GM23338 (cell line): ENCODE results near the gene RRP1.

ENCODE experiments used
- EZH2phosphoT487 ChIP-seq: fragments of 200-600 bp; sonication (generic); IDR thresholded peaks from one replicate; pipeline ENCODE4 v1.8.1; 2018; ENCODE audit warnings: antibody characterized with exemption; ENCODE audit not compliant: unreplicated experiment
- TF ChIP-seq, protein P1 (sequence below), 2 experiments: fragments of 200-600 bp in 1 of 2; sonication (generic) in 1 of 2; conservative IDR thresholded peaks; 2 replicates each; pipeline versions ENCODE4 v1.5.1 to v1.6.1; 2016 to 2017; ENCODE audit warnings: antibody characterized with exemption in 2 of 2, low read depth in 2 of 2, mild to moderate bottlenecking in 2 of 2, moderate library complexity in 1 of 2
- TF ChIP-seq, protein P2 (sequence below): IDR thresholded peaks from one replicate; pipeline ENCODE4 v1.6.1; 2018; ENCODE audit warnings: antibody characterized with exemption; ENCODE audit not compliant: unreplicated experiment

DNA sequence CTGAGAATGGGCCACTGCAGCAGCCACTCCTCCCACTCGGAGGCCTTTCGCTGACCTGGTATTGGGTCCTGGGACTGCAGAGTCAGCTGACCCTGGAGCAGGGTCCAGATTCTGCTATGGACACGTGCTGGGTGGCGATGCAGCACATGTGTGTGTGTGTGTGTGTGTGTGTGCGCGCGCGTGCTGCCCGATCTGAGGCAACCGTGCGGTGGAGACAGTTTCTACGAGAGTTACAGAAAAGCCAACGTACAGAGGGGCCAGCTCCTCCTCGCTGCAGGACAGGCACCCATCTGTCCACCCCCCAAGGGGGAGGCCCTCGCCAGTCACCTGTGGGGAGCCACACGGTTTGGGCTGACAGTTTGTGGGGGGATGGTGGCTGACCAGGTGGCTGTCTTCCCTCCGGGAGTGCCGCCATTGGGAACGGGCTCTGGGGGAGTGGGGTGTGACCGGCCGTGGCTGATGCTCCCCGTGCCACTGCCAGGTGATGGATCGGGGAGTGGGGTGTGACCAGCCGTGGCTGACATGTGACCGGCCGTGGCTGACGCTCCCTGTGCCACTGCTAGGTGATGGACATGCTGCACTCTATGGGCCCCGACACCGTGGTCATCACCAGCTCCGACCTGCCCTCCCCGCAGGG, 37.3 kb upstream of the RRP1 start:
- TF ChIP-seq EZH2phosphoT487 = no peak
- TF ChIP-seq, protein P1, sequence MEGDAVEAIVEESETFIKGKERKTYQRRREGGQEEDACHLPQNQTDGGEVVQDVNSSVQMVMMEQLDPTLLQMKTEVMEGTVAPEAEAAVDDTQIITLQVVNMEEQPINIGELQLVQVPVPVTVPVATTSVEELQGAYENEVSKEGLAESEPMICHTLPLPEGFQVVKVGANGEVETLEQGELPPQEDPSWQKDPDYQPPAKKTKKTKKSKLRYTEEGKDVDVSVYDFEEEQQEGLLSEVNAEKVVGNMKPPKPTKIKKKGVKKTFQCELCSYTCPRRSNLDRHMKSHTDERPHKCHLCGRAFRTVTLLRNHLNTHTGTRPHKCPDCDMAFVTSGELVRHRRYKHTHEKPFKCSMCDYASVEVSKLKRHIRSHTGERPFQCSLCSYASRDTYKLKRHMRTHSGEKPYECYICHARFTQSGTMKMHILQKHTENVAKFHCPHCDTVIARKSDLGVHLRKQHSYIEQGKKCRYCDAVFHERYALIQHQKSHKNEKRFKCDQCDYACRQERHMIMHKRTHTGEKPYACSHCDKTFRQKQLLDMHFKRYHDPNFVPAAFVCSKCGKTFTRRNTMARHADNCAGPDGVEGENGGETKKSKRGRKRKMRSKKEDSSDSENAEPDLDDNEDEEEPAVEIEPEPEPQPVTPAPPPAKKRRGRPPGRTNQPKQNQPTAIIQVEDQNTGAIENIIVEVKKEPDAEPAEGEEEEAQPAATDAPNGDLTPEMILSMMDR (conservative IDR thresholded peaks at IDR 0.05; ENCODE audit: low read depth in 2 of 2) = no peak
- TF ChIP-seq, protein P2, sequence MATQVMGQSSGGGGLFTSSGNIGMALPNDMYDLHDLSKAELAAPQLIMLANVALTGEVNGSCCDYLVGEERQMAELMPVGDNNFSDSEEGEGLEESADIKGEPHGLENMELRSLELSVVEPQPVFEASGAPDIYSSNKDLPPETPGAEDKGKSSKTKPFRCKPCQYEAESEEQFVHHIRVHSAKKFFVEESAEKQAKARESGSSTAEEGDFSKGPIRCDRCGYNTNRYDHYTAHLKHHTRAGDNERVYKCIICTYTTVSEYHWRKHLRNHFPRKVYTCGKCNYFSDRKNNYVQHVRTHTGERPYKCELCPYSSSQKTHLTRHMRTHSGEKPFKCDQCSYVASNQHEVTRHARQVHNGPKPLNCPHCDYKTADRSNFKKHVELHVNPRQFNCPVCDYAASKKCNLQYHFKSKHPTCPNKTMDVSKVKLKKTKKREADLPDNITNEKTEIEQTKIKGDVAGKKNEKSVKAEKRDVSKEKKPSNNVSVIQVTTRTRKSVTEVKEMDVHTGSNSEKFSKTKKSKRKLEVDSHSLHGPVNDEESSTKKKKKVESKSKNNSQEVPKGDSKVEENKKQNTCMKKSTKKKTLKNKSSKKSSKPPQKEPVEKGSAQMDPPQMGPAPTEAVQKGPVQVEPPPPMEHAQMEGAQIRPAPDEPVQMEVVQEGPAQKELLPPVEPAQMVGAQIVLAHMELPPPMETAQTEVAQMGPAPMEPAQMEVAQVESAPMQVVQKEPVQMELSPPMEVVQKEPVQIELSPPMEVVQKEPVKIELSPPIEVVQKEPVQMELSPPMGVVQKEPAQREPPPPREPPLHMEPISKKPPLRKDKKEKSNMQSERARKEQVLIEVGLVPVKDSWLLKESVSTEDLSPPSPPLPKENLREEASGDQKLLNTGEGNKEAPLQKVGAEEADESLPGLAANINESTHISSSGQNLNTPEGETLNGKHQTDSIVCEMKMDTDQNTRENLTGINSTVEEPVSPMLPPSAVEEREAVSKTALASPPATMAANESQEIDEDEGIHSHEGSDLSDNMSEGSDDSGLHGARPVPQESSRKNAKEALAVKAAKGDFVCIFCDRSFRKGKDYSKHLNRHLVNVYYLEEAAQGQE = no peak
